Prostate gland (tissue), 2 donors: Measurements from ENCODE around the gene CHST3.

Experiments used
- CTCF ChIP-seq, 4 experiments: fragments of 200-600 bp in 2 of 4; fragments of 450-650 bp in 2 of 4; sonication (generic) in 2 of 4; IDR thresholded peaks; 1 replicate in 3 of 4; 2 replicates in 1 of 4; pipeline ENCODE4 v1.5.1; 2016 to 2019; ENCODE audit warnings: antibody characterized with exemption in 4 of 4, mild to moderate bottlenecking in 2 of 4, moderate library complexity in 2 of 4
- POLR2A ChIP-seq: fragments of 450-650 bp; IDR thresholded peaks from one replicate; pipeline ENCODE4 v1.6.1; 2016; ENCODE audit warnings: antibody characterized with exemption, mild to moderate bottlenecking

GRCh38 chr10:72010234-72010973 lies 46.2 kb downstream of the CHST3 start:
- TF ChIP-seq CTCF (IDR thresholded peaks at IDR 0.05) (no peak), POLR2A (no peak)
